Activated CD4-positive, alpha-beta T cell treated with anti-CD3 and anti-CD28 coated beads, Interleukin-2, amount 10 ng/mL, durations not matched to agents 24 days and 14 days (primary cell): ENCODE data around the gene PPP4R2. TPM values are rescaled to one million over a fixed set of nuclear protein-coding genes. Genes with fewer than 3 reads are reported as not detected.

Experiments
- DNase-seq: peaks from one replicate; pipeline ENCODE4 v3.0.0; 2022
- H3K27ac Mint-ChIP-seq: one replicate; pipeline ENCODE4 v1.8.0; 2022; ENCODE audit warnings: mild to moderate bottlenecking, mixed read lengths
- H3K27me3 Mint-ChIP-seq: one replicate; pipeline ENCODE4 v1.8.0; 2022; ENCODE audit warnings: mixed read lengths
- H3K36me3 Mint-ChIP-seq: one replicate; pipeline ENCODE4 v1.8.0; 2022; ENCODE audit warnings: low read depth, mild to moderate bottlenecking, mixed read lengths
- H3K4me1 Mint-ChIP-seq: one replicate; pipeline ENCODE4 v1.8.0; 2021; ENCODE audit warnings: mixed read lengths
- H3K4me3 Mint-ChIP-seq: one replicate; pipeline ENCODE4 v1.8.0; 2022; ENCODE audit warnings: mild to moderate bottlenecking, moderate library complexity, mixed read lengths
- H3K9me3 Mint-ChIP-seq: one replicate; pipeline ENCODE4 v1.8.0; 2021; ENCODE audit warnings: mixed read lengths
- intact Hi-C: fragments of 100-400 bp; cut with micrococcal nuclease; formaldehyde crosslinking; loops from one replicate; pipeline ENCODE4 v1.15.1; 2023
- total RNA-seq: library from RNA; stranded (reverse); gene quantifications from 2 replicates; pipeline ENCODE4 v1.2.3, GENCODE V29; 2022

PPP4R2 gene
- total RNA-seq, 1 donor from 2014 or later: 105 TPM

DNA sequence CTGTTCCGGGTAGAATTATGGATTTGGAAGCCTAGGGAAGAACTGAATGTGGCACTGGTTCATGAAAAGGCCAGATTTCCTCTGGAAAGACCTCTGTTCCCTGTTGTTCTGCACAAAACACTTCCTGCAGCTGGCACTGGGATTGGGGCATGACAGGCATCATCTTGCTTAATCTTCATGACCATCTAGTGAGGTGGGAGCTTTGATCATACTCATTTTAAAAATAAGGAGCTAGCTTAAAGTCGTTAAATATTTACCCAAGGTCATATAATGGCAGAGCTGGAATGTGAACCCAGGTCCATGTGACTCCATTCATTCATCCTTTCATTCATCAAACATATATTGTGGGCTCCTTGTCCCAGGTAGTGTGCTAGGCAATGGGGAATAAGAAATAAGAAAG, 105.3 kb downstream of the PPP4R2 start:
- Mint-ChIP-seq H3K36me3 (no peaks in the 10 kb centered on the region), H3K4me1 (no peaks in the 10 kb centered on the region), H3K4me3 (no peak overlapping the region), H3K27ac (no peak overlapping the region), H3K27me3 (no peaks in the 10 kb centered on the region), H3K9me3 (no peaks in the 10 kb centered on the region)
- DNase-seq: no peak
- intact Hi-C loops: loop anchor here (1.0 kb wide), 1 partner anchor 400 kb away; no protein-coding TSS in a partner anchor

DNA sequence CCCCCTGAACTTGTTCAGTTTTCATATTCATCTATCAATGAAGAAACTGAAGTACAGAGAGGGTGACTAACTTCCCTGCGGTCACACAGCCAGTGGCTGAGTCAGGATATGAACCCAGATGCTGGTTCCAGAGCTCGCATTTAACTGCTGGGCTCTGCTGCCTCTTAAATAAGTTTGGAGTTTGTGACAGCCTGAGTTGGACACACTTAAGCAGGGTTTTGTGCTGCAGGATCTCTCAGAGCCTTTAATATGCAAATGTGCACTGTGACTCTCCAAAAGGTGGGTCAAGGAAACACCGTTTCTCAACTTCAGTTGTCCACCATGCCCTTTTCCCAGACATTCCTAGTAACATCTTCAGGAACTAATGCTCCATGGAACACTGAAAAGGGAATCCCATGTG, 110.6 kb downstream of the PPP4R2 start:
- Mint-ChIP-seq H3K4me3 (no peak overlapping the region), H3K27me3 (no peaks in the 10 kb centered on the region), H3K4me1 (no peaks in the 10 kb centered on the region), H3K36me3 (no peaks in the 10 kb centered on the region), H3K9me3 (no peaks in the 10 kb centered on the region), H3K27ac (no peak overlapping the region)
- no peak for DNase-seq
- intact Hi-C loops: no loop called here

DNA sequence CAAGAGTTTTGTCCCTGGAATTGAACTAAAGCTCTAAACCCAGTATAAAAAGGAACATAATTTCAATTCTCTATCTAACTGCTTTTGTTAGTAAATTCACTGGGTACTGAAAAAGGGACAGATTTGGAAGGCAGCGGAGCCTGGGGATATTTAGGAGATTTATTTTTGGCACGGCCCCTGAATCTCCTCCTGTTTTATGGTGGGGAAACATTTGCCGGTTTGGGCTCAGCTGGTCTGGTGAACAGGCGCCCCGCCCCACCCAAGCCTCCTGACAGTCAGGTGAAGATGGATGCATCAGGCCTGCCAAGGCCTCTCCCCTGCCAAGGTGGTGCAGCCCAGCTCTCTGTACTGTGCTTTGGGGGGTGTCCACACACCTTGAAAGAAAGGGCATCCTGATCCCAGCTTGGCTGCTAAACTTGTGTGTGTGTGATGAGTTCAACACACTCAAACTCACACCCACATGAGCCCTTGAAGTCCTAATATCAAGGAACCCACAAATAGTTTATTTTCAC, 111.1 kb downstream of the PPP4R2 start:
- H3K9me3 Mint-ChIP-seq: no peaks in the 10 kb centered on the region
- no peaks in the 10 kb centered on the region for H3K36me3 Mint-ChIP-seq
- no peaks in the 10 kb centered on the region for H3K4me1 Mint-ChIP-seq
- intact Hi-C loops: no loop called here
- H3K27me3 Mint-ChIP-seq: no peaks in the 10 kb centered on the region
- no peak overlapping the region for H3K4me3 Mint-ChIP-seq
- no peak for DNase-seq
- no peak overlapping the region for H3K27ac Mint-ChIP-seq

DNA sequence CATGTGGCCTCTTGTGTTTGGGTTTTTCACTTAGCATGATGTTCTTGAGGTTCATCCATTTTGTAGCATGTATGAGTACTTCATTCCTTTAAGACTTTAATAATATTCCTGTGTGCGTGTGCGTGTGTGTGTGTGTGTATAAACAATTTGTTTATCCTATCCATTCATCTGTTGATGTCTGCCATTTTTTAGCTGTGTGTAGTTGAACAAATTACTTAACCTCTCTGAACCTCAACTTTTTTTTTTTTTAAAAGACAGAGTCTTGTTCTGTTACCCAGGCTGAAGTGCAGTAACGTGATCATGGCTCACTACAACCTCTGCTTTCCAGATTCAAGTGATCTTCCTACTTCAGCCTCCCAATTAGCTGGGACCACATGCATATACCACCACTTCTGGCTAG, 112.1 kb downstream of the PPP4R2 start:
- intact Hi-C loops: no loop called here
- Mint-ChIP-seq H3K27me3 (no peaks in the 10 kb centered on the region), H3K4me1 (no peaks in the 10 kb centered on the region)

DNA sequence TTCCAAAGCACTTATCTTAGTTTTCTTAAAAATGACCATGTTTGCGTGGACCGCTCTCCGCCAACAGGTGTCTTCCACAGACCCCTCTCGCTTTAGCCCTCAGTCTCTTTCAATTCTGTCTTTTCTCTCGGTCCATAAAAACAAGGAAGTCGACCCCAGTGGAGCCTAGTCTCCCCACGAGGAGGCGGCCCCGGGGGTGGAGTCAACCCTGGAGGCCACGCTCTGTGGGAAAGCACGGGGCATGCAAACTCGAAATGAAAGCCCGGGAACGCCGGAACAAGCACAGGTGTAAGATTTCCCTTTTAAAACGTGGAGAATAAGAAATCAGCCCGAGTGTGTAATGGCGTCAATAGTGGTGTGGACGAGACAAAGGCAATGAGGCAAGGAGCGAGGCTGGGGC, 113.9 kb downstream of the PPP4R2 start:
- no peak overlapping the region for H3K4me3 Mint-ChIP-seq
- no peak overlapping the region for H3K27ac Mint-ChIP-seq
- no peaks in the 10 kb centered on the region for H3K36me3 Mint-ChIP-seq
- no peaks in the 10 kb centered on the region for H3K9me3 Mint-ChIP-seq
- DNase-seq: no peak
- H3K27me3 Mint-ChIP-seq: no peaks in the 10 kb centered on the region
- H3K4me1 Mint-ChIP-seq: no peaks in the 10 kb centered on the region
- intact Hi-C loops: no loop called here

More for the DNA sequence above, 112.1 kb downstream of the PPP4R2 start:
- H3K27ac Mint-ChIP-seq: no peak overlapping the region
- no peak overlapping the region for H3K4me3 Mint-ChIP-seq
- no peak for DNase-seq
- no peaks in the 10 kb centered on the region for H3K36me3 Mint-ChIP-seq
- H3K9me3 Mint-ChIP-seq: no peaks in the 10 kb centered on the region

DNA sequence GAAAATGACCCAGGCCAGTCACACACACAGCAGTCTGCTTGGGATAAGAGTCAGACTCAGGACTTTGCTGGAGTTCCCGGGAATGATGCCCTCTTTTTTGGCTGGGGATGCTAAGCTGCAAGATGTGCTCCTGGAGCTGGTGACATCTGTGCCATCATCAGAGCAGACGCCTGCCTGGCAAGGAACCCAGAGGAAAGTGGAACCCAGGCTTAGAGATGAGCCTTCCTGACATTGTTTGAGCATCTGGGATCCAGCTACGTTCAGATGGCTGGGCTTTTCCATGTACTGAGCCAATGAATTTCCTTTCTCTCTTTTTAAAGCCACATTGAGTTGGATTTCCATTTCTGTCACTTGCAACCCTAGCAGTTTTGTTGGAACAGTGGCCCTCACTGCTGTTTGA, 118.1 kb downstream of the PPP4R2 start:
- Mint-ChIP-seq H3K27me3 (peaks cover 2% of the 10 kb centered on the region), H3K36me3 (no peaks in the 10 kb centered on the region), H3K27ac (no peak overlapping the region), H3K4me1 (no peaks in the 10 kb centered on the region), H3K4me3 (no peak overlapping the region), H3K9me3 (no peaks in the 10 kb centered on the region)
- intact Hi-C loops: no loop called here
- DNase-seq: no peak

DNA sequence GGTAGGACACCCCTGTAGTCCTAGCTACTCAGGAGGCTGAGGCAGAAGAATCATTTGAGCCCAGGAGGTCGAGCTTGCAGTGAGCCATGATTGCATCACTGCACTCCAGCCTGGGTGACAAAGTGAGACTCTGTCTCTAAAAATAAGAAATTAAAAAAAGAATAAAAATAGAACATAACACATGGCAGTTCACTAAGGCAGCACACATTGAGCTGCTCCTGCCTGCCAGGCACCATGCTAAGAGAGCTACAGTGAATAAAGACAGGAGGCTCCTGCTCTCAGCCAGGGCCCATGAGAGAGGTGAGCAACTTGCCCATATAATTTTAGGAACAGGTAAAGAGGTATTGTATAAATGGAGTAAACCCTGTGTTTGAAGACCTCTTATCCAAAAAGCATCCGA, 119.2 kb downstream of the PPP4R2 start:
- intact Hi-C loops: no loop called here
- no peaks in the 10 kb centered on the region for H3K36me3 Mint-ChIP-seq
- H3K4me3 Mint-ChIP-seq: no peak overlapping the region

More for the DNA sequence above, 119.2 kb downstream of the PPP4R2 start:
- H3K4me1 Mint-ChIP-seq: no peaks in the 10 kb centered on the region
- no peak overlapping the region for H3K27ac Mint-ChIP-seq
- no peak for DNase-seq
- H3K9me3 Mint-ChIP-seq: no peaks in the 10 kb centered on the region
- peaks cover 2% of the 10 kb centered on the region for H3K27me3 Mint-ChIP-seq

Other genes with a start within 250 kb of the PPP4R2 start
- gene SHQ1, start 148.4 kb upstream of the PPP4R2 start, total RNA-seq: 46.8 and 47.2 TPM in 2 replicates
- not detected in 2 replicates for gene GXYLT2, start 108.8 kb upstream of the PPP4R2 start, total RNA-seq
- 7.2 and 7.8 TPM in 2 replicates for gene EBLN2, start 64.8 kb downstream of the PPP4R2 start, total RNA-seq